GM18951 (cell line): ENCODE data around the gene ANTXR1.

Experiments
- POLR2A ChIP-seq: IDR thresholded peaks from 4 replicates; pipeline ENCODE4 v1.6.1; 2011; ENCODE audit warnings: mild to moderate bottlenecking; ENCODE audit not compliant: insufficient read length, insufficient read depth; ENCODE audit errors: extremely low read depth
- in situ Hi-C: fragments of 300-500 bp; cut with MboI; formaldehyde crosslinking; loops from one replicate; pipeline ENCODE4 v1.12.0; 2022; ENCODE audit warnings: low sequenced_read_pairs, mixed read lengths, inconsistent platforms; ENCODE audit not compliant: unreplicated experiment

ANTXR1 gene

DNA sequence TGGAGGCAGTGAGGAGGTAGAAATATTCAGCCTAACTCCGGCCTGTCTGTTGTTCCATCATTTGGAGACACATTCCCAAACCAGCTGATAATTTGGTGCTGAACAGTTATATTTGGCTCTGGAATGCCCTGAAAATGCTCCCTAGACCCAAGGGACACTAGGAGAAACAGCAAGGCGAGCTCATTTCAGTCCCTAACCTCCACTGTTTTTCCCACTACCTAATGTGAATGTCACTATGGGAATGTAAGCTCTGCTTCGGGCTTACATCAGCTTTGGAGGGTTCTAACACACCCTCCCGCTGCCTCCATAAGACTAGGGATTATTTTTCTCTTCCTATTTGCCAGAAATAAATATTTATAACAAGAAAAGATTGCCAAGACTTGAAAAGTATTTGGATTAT lies 103.5 kb downstream of the ANTXR1 start:
- in situ Hi-C loops: no loop called here
- TF ChIP-seq POLR2A: no peak

DNA sequence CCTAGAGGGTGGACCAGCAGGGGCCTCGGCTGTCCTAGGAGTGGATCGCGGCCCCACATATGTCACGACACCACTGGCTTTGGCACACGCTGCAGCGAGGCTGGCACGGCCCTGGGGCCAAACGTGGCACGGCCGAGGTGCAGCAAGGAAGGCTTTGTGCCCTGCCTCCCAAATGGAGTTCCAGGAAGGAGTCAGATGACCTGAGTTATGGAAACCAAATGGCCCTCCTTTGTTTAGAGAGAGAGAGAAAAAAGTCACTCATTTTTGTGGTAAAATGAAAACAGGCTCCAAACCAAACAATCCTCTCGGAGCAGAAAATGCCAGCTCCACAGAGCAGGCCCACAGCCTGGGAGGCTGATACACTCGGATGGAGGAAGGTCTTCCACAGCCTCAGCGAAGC lies 105.6 kb downstream of the ANTXR1 start:
- no peak for TF ChIP-seq POLR2A

DNA sequence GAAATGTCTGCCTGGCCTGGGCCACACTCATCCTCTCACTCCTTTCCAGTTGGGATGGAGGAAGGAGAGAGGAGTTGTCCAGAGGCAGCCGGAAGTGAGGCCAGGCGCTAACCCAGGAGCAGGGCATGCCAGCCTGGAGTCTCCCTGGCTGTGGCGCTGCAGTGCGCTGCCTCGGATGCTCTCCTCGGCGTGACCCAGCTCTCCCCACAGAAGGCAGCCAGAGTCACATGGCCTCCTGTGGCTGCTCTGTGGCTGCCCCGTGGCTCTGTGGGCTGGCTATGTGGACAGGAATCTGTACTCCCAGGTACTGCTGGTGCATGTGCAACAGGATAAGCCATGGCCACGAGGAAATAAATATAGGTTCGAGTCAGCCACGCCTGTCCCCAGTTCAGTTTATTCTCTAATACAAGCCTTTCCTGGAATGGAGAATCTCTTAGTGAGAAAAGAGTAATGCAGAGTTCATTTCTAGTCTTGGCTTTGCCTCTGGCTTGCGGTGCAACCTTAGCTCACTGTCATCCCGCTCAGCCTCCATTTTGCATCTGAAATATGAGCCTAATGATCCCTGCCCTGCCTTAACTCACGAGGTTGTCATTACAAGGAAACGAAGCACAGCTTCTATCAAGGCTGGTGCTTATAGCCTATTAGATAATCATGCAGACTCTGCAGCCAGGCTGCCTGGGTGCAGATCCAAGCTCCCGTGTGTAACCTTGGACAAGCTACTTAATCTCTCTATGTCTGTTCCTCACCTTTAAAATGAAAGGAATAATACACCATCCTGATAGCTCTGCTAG lies 106.3 kb downstream of the ANTXR1 start:
- TF ChIP-seq POLR2A: no peak
- in situ Hi-C loops: no loop called here

More for the DNA sequence above, 105.6 kb downstream of the ANTXR1 start:
- in situ Hi-C loops: no loop called here

DNA sequence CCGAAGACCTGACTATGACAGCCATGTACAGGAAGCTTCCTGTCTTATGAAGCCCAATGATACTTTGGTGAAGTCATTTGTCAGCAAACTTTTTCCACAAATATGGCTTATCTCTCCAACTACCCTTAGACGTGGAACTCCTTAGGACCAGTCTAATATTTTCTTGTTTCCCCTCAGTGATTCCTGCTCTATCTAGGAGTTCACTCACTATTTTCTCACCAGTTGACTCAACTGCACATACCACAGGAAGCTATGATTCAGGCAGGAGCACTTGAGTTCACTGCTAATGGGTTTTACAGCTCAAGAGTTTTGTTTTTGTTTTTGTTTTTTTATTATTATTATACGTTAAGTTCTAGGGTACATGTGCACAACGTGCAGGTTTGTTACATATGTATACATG lies 109.3 kb downstream of the ANTXR1 start:
- in situ Hi-C loops: no loop called here
- TF ChIP-seq POLR2A: no peak

DNA sequence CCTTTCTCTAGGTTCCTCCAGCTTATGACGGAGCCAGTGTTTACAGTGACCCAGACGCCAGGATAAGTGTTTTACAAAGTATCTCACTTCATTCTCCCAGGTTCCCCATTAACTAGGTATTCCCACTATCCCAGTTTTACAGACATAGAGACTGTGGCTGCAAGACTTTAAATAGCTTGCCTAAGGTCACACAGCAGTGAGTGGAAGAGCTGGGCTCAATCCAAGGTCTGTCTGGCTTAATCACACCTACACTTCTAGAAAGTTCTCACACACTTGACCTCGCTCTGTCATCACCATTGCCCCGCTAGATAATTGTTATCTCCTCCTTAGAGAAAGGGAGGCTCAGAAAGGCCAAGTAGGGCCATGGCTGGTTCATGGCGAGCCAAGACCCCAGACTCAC lies 110.2 kb downstream of the ANTXR1 start:
- in situ Hi-C loops: no loop called here
- TF ChIP-seq POLR2A: no peak

DNA sequence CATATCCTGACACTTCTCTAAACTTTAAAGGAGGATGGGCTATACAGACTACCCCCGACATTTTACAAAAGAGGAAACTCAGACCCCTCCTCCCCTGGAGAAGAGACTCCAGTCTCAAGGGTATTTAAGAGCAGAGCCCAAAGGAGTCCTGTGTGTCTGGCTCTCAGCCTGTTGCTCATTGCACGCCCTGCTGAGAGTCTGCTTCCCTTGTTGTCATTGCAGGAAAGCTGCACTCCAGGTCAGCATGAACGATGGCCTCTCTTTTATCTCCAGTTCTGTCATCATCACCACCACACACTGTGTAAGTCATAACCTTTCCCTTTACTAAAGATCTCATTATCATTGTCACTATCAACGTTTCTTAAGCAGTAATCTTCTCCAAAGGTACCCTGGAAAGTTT lies 111.4 kb downstream of the ANTXR1 start:
- TF ChIP-seq POLR2A: no peak
- in situ Hi-C loops: no loop called here

DNA sequence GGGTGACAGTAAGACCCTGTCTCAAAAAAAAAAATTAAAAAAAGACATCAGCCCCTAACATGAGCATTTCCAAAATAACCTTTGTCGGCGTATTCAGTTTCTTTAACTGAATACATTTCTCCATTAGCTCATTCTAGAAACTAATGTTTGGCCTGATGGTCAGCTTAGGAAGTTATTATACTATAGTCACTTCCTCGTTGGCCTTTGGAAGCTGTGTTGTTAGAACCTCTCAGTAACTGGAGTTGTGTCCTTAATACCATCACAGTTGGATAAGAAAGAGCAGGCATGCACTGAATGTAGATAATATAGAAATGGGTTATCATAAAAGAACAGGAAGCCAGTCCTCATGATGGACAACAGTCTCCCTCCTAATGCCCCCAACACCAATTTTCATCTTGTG lies 112.8 kb downstream of the ANTXR1 start:
- in situ Hi-C loops: no loop called here
- TF ChIP-seq POLR2A: no peak

DNA sequence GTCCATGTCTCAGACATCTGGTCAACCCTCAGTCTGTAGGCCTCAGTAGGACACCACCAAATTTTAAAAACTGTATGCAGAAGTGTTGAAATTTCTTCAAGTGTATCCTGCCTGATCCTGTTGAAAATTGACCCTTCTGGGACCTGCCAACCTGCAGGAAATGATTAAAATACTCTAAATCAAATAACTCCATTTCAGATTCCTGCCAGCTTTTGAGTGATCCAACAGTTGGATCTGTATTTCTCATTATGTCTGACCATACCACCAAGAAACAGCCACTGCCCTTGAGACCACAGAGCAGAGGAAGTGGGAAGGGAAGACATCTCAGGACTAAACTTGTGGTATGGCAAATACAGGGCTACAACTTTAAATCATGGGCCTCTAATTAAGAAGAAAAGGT lies 113.4 kb downstream of the ANTXR1 start:
- in situ Hi-C loops: no loop called here

DNA sequence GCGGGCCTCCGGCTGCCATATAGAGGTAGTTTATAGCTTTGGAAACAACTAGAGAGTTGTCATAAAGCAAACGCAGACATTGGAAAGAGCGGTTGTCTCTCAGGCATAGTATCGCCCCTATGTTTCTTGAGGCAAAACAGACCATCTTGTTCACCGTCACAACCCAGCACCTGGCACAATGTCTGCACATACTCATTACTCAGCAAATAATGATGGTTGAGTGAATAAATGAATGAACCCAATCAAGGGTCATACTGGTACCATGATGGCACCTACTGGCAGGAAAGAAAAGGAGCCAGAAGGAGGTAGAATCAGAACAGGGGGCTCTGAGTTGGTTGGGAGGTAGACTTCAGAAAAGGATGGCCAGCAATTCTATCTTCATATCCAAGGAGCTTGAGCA lies 118.5 kb downstream of the ANTXR1 start:
- in situ Hi-C loops: no loop called here
- no peak for TF ChIP-seq POLR2A

More for the DNA sequence above, 113.4 kb downstream of the ANTXR1 start:
- no peak for TF ChIP-seq POLR2A

DNA sequence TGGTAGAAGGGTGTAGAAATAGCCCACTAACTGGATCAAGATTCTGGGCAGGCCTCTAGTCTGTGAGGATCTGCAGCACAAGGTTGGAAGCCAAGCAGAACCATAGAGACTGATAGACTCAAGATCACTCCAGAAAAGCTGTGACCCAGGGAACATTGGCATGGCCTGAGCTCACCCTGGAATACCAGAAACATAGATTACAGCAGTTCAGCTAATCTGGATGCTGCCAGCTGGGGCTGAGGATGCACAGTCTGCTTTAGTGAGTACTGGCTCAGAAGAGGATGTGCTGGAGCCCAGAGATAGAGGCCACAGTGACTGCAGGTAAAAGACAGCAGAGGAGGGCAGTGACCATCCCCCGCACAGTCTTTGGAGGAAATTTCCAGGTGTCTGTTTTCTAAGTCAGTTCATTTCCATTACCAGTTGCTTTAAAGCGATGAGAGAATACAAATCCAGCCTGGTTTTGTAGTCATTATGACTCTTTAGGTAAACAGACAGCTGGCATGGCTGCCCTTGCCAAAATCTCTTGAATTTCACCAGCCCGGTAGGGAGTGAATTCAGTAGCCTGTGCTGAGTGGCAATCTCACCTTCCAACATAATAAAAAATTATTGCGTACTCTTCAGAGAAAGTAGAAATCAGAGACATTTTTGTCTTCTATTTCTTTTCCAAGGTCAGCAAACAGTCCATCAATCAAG lies 119.2 kb downstream of the ANTXR1 start:
- in situ Hi-C loops: no loop called here
- TF ChIP-seq POLR2A: no peak

DNA sequence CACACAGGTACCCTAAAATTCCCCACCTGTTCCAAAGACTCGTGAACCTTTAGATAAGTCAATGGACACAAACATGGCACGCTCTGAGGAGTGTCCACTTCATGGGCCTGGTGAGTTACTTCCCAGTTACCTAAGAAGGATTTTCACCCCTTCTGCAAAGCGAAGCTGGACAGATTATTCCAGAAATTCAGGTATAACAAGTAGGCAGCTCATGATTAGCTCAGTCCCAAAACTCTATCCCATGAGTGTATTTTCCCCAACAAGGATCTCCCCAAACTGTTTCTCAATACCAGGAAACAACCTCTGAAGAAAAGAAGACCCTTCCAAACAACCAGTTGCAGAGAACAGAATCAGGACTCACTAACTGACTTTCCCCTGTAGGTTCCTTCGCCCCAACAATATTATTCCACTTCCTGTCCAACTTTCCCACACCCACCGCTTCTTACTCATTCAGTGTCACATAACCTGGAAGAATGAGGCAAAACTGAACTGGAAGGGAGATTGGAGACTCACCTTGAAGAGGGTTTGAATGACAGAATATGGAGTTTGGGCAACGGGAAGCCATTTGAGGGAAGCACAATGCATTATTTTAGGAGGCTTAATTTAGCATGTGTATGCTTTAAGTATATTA lies 120.1 kb downstream of the ANTXR1 start:
- no peak for TF ChIP-seq POLR2A
- in situ Hi-C loops: no loop called here

DNA sequence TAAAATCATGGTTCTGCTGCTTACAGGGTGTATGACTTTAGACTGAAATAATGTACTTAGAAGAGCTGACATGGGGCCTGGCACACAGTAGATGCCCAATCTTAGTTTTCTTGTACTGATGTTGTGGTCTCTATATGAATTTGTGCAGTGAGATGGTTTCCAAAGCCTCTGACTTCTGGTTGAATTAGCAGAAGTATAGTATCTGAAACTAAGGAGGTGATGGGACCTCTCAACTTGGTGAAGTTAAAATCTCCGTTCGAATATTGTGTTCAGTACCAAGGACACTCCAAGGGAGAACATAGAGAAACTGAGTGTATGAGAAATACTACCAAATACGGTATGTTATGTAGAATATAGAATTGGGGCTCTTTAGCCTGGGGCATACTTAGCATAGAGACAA lies 120.9 kb downstream of the ANTXR1 start:
- no peak for TF ChIP-seq POLR2A
- in situ Hi-C loops: no loop called here

DNA sequence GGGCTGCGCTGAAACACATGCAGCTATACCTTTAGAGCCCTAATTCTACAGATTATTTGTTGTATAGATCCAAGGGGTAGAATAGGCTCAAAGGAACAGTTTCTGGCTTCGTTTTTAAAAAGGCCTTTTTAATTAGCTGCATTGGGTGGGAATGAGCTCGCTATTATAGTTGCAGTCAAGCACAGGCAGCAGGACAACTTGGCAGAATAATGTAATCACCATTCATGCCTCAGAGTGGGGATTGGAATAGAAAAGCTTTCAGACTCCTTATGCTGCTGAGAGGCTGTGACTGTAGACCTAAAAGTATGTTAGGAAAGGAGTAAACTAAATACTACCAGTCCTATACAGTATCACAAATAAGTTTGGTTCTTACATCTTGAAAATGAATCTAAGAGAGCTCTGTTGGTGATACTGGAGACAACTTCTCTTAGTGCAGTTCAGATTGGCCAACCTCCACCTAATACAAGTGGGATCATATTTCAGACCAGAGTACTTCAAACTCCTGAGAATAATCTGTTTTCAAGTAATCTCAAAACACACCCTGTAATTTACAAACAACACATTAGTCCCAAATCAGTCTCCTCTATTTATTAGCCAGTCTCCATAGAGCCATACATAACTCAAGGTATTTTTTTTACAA lies 121.4 kb downstream of the ANTXR1 start:
- in situ Hi-C loops: no loop called here
- TF ChIP-seq POLR2A: no peak
